A375 (cell line): Measurements from ENCODE around the gene ARHGAP9. TPM values are rescaled to one million over a fixed set of nuclear protein-coding genes. Genes with fewer than 3 reads are reported as not detected.

Experiments
- small RNA-seq: library from RNA; depleted of rRNA; stranded (forward); fragments of <200 nt; gene quantifications from one replicate; pipeline ENCODE3, GENCODE V24; 2014
- total RNA-seq: library from RNA; depleted of rRNA; stranded (reverse); fragments of >200 nt; shearing (Covaris generic); gene quantifications from 2 replicates; pipeline ENCODE4 v1.2.3, GENCODE V29; 2014; rRNA removed

ARHGAP9 gene
- total RNA-seq, result 2.2 and 6.4 TPM in 2 replicates

GRCh38 chr12:57479376-57480115, at the start of gene ARHGAP9:
Gene ARHGAP9, minus strand, starts transcription at chr12:57479866. Its CDS starts 460 bp downstream, at chr12:57479406.

GRCh38 chr12:57522011-57522886, 42.6 kb upstream of the ARHGAP9 start, which contains the start of gene MBD6:
Gene MBD6, plus strand, starts transcription at chr12:57522824. Its CDS starts 1,480 bp downstream, at chr12:57524304.

GRCh38 chr12:57520053-57520818, 40.6 kb upstream of the ARHGAP9 start, which contains the start of gene DDIT3:
Gene DDIT3, minus strand, starts transcription at chr12:57520514. Its CDS starts 3,108 bp downstream, at chr12:57517406.

GRCh38 chr12:57487597-57488401, 8.1 kb upstream of the ARHGAP9 start, which contains the start of gene MARS1:
Gene MARS1, plus strand, starts transcription at chr12:57488068. Its CDS starts 23 bp downstream, at chr12:57488091.

GRCh38 chr12:57459750-57460467, 19.8 kb downstream of the ARHGAP9 start, which contains the start of gene GLI1:
Gene GLI1, plus strand, starts transcription at chr12:57459785. Its CDS starts 3,907 bp downstream, at chr12:57463692.

GRCh38 chr12:57454566-57455373, 24.9 kb downstream of the ARHGAP9 start, which contains the start of gene INHBE:
Gene INHBE, plus strand, starts transcription at chr12:57455307. Its CDS starts 230 bp downstream, at chr12:57455537.

GRCh38 chr12:57434517-57435223, 45.0 kb downstream of the ARHGAP9 start, which contains the start of gene INHBC:
Gene INHBC, plus strand, starts transcription at chr12:57434784. Its CDS starts 103 bp downstream, at chr12:57434887.

GRCh38 chr12:57430931-57431566, 48.6 kb downstream of the ARHGAP9 start, which contains the start of gene R3HDM2:
Gene R3HDM2, minus strand, starts transcription at chr12:57431043. Its CDS starts 120,615 bp downstream, at chr12:57310428.

Small RNA genes lying within 50 kb of the gene (small RNA-seq; reads per million reads assigned to genes)
- not detected for gene MIR616

Other genes with a start within 250 kb of the ARHGAP9 start
- 1.1 and 2.0 TPM in 2 replicates for gene STAC3, start 228.7 kb downstream of the ARHGAP9 start, total RNA-seq
- 23.2 and 30.1 TPM in 2 replicates for gene R3HDM2, start 48.8 kb downstream of the ARHGAP9 start, total RNA-seq
- not detected in 2 replicates for gene INHBC, start 45.1 kb downstream of the ARHGAP9 start, total RNA-seq
- 4.3 and 4.9 TPM in 2 replicates for gene INHBE, start 24.6 kb downstream of the ARHGAP9 start, total RNA-seq
- 0.30 and 0.90 TPM in 2 replicates for gene GLI1, start 20.1 kb downstream of the ARHGAP9 start, total RNA-seq
- gene MARS1, start 8.2 kb upstream of the ARHGAP9 start, total RNA-seq, result 443 and 500 TPM in 2 replicates
- 58.1 and 66.1 TPM in 2 replicates for gene DDIT3, start 40.6 kb upstream of the ARHGAP9 start, total RNA-seq
- 13.7 and 25.7 TPM in 2 replicates for gene MBD6, start 43.0 kb upstream of the ARHGAP9 start, total RNA-seq
- gene DCTN2, start 67.3 kb upstream of the ARHGAP9 start, total RNA-seq, result 75.2 and 76.3 TPM in 2 replicates
- 0.41 and 0.58 TPM in 2 replicates for gene KIF5A, start 70.2 kb upstream of the ARHGAP9 start, total RNA-seq
- gene PIP4K2C, start 111.3 kb upstream of the ARHGAP9 start, total RNA-seq, result 23.7 and 30.1 TPM in 2 replicates
- gene DTX3, start 125.0 kb upstream of the ARHGAP9 start, total RNA-seq, result 28.2 and 32.4 TPM in 2 replicates
- 22.6 and 46.8 TPM in 2 replicates for gene ARHGEF25, start 131.6 kb upstream of the ARHGAP9 start, total RNA-seq
- 25.6 and 26.7 TPM in 2 replicates for gene B4GALNT1, start 153.3 kb upstream of the ARHGAP9 start, total RNA-seq
- gene OS9, start 214.3 kb upstream of the ARHGAP9 start, total RNA-seq, result 135 and 140 TPM in 2 replicates